Gastrocnemius medialis (tissue), 4 donors: ENCODE results near the gene RYR3. TPM values are rescaled to one million over a fixed set of nuclear protein-coding genes. Genes with fewer than 3 reads are reported as not detected.

ENCODE experiments used
- ATAC-seq, 2 donors: fragments of 150-250 bp; one replicate each; pipeline ENCODE4 v1.9.1; 2016
- DNase-seq, 2 donors: peaks; one replicate each; pipeline ENCODE4 v3.0.0-alpha.2; 2019
- H3K27ac ChIP-seq, 4 donors: fragments of 200-600 bp; sonication (generic); 1 replicate in 1 of 4; 2 replicates in 3 of 4; pipeline ENCODE4 v1.5.1; 2016 to 2018; ENCODE audit warnings: mild to moderate bottlenecking in 2 of 4, moderate library complexity in 1 of 4
- H3K27me3 ChIP-seq, 3 donors: fragments of 200-600 bp; sonication (generic) in 2 of 3; 1 replicate in 1 of 3; 2 replicates in 2 of 3; pipeline versions ENCODE4 v1.5.1 to v1.6.0; 2016 to 2019; ENCODE audit warnings: mild to moderate bottlenecking in 1 of 3, moderate library complexity in 1 of 3
- H3K36me3 ChIP-seq, 2 donors: fragments of 200-600 bp; sonication (generic) in 1 of 2; one replicate each; pipeline ENCODE4 v1.5.1; 2017 to 2018
- H3K4me1 ChIP-seq, 2 donors: fragments of 200-600 bp; sonication (generic) in 1 of 2; one replicate each; pipeline ENCODE4 v1.5.1; 2016 to 2017; ENCODE audit warnings: mild to moderate bottlenecking in 2 of 2
- H3K4me3 ChIP-seq, 4 donors: fragments of 200-600 bp; sonication (generic) in 3 of 4; 1 replicate in 1 of 4; 2 replicates in 3 of 4; pipeline ENCODE4 v1.5.1; 2016 to 2019; ENCODE audit warnings: mild to moderate bottlenecking in 2 of 4
- H3K9me3 ChIP-seq, 3 donors: fragments of 200-600 bp; sonication (generic) in 2 of 3; 1 replicate in 1 of 3; 2 replicates in 2 of 3; pipeline ENCODE4 v1.5.1; 2016 to 2019
- POLR2A ChIP-seq, 2 donors: fragments of 450-650 bp; IDR thresholded peaks; one replicate each; pipeline ENCODE4 v1.6.1; 2017; ENCODE audit warnings: antibody characterized with exemption in 2 of 2, mild to moderate bottlenecking in 2 of 2, moderate library complexity in 2 of 2
- in situ Hi-C, 4 donors: fragments of 200-750 bp; cut with MboI; loops; one replicate each; pipeline versions ENCODE4 v1.15.0 to v1.8.0; 2017; ENCODE audit warnings: low sequenced_read_pairs in 4 of 4
- intact Hi-C: fragments of 100-400 bp; cut with DNase I; formaldehyde crosslinking; loops from one replicate; pipeline ENCODE4 v1.15.1; 2023; ENCODE audit warnings: low total_unique reads
- total RNA-seq, 4 donors: library from RNA; depleted of rRNA; stranded (reverse); fragments of >200 nt; gene quantifications; one replicate each; pipeline versions ENCODE4 v1.1.0 to v1.2.3, GENCODE V29; 2016
- TF ChIP-seq, protein P1 (sequence below), 5 experiments: fragments of 450-650 bp in 3 of 5; fragments of 200-600 bp in 2 of 5; sonication (generic) in 2 of 5; IDR thresholded peaks in 4 of 5; conservative IDR thresholded peaks in 1 of 5; 1 replicate in 4 of 5; 2 replicates in 1 of 5; pipeline ENCODE4 v1.5.1; 2016 to 2019; ENCODE audit warnings: antibody characterized with exemption in 5 of 5, mild to moderate bottlenecking in 3 of 5, moderate library complexity in 3 of 5

RYR3 gene
- total RNA-seq, 4 donors from 2014 or later = 7.6 to 30.9 (median 20.6) TPM

DNA sequence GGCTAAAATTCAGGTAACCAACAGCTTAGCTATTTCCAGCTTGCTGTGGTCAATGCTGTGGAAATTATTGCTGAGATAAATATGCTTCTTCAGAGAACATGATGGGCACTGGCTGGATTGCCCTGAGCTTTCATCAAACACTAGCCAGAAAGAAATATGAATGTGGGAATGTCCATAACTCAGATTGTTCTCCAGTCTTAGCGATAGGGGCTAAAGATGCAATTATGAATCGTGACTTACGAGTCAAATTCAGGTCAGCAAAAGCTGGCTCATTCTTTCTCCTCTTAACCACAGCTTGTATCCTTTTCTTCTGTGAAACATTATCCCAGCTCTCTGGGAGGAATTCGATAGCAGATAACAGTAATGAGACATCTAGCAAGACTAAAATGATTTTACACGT lies 307.6 kb downstream of the RYR3 start:
- in situ Hi-C loops (no loop called here), intact Hi-C loops (loop anchor here (10.0 kb wide), 1 partner anchor 56 kb away; no protein-coding TSS in a partner anchor)
- peaks cover 0 to 3% of the 10 kb centered on the region in 2 donors for H3K36me3 ChIP-seq
- ATAC-seq (no peak), DNase-seq (no peak)
- H3K4me1 ChIP-seq = peaks cover 0 to 10% of the 10 kb centered on the region in 2 donors
- H3K27me3 ChIP-seq = no peaks in the 10 kb centered on the region
- no peak overlapping the region for H3K27ac ChIP-seq
- H3K9me3 ChIP-seq = no peaks in the 10 kb centered on the region
- TF ChIP-seq, protein P1, sequence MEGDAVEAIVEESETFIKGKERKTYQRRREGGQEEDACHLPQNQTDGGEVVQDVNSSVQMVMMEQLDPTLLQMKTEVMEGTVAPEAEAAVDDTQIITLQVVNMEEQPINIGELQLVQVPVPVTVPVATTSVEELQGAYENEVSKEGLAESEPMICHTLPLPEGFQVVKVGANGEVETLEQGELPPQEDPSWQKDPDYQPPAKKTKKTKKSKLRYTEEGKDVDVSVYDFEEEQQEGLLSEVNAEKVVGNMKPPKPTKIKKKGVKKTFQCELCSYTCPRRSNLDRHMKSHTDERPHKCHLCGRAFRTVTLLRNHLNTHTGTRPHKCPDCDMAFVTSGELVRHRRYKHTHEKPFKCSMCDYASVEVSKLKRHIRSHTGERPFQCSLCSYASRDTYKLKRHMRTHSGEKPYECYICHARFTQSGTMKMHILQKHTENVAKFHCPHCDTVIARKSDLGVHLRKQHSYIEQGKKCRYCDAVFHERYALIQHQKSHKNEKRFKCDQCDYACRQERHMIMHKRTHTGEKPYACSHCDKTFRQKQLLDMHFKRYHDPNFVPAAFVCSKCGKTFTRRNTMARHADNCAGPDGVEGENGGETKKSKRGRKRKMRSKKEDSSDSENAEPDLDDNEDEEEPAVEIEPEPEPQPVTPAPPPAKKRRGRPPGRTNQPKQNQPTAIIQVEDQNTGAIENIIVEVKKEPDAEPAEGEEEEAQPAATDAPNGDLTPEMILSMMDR (IDR thresholded peaks at IDR 0.05 in 4 of 5, conservative IDR thresholded peaks at IDR 0.05 in 1 of 5) = no peak
- no peak for TF ChIP-seq POLR2A (IDR thresholded peaks at IDR 0.05)
- no peak overlapping the region for H3K4me3 ChIP-seq

DNA sequence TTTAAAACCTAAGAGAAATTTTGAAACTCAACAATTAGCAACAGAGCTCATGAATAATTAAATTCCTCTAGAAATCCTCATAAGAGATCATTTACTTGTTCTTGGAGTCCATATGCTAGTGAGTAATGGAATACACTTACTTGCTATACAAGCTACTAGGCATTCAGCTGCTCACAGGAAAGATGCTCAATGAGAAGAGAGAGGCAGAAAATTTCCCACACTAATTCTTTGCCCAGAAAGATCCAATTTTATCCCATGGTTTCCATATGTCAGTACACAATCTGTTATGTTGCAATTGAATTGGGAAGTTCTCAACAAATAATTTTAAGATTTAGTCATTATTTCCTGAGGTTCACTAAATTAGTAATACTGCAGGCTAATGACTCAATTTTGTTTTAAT lies 310.4 kb downstream of the RYR3 start:
- TF ChIP-seq, protein P1 (IDR thresholded peaks at IDR 0.05 in 4 of 5, conservative IDR thresholded peaks at IDR 0.05 in 1 of 5) = no peak
- no peak for TF ChIP-seq POLR2A (IDR thresholded peaks at IDR 0.05)
- ATAC-seq (no peak), DNase-seq (no peak)
- in situ Hi-C loops (no loop called here), intact Hi-C loops (no loop called here)
- no peaks in the 10 kb centered on the region for H3K36me3 ChIP-seq
- no peaks in the 10 kb centered on the region for H3K9me3 ChIP-seq
- no peak overlapping the region for H3K27ac ChIP-seq
- peaks cover 0 to 10% of the 10 kb centered on the region in 2 donors for H3K4me1 ChIP-seq
- no peak overlapping the region for H3K4me3 ChIP-seq
- no peaks in the 10 kb centered on the region for H3K27me3 ChIP-seq

DNA sequence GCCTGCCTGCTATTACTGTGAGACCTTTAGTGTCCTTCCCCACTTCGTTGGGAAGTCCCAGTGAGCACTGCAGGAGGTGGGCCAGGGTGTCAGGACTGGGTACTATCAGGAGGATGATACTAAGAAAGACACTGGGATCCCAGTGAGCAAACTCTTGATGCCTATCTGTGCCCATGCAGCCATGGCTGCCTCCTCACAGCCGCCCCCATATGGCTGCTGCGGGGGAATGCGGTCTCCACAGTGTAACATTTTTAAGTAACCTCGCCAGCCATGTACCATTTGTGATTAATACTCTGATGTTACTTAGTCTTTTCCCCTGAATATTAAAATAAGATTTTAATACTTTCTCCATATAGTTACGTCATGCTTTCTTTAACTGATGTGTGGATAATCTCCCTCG lies 312.2 kb downstream of the RYR3 start:
- no peak for DNase-seq
- Histone ChIP-seq H3K9me3 (no peaks in the 10 kb centered on the region), H3K27ac (no peak overlapping the region), H3K4me3 (no peak overlapping the region), H3K36me3 (no peaks in the 10 kb centered on the region), H3K27me3 (no peaks in the 10 kb centered on the region), H3K4me1 (peaks cover 0 to 7% of the 10 kb centered on the region in 2 donors)
- ATAC-seq = no peak
- intact Hi-C loops = no loop called here
- in situ Hi-C loops = no loop called here
- TF ChIP-seq, protein P1 (IDR thresholded peaks at IDR 0.05 in 4 of 5, conservative IDR thresholded peaks at IDR 0.05 in 1 of 5) = no peak
- no peak for TF ChIP-seq POLR2A (IDR thresholded peaks at IDR 0.05)

DNA sequence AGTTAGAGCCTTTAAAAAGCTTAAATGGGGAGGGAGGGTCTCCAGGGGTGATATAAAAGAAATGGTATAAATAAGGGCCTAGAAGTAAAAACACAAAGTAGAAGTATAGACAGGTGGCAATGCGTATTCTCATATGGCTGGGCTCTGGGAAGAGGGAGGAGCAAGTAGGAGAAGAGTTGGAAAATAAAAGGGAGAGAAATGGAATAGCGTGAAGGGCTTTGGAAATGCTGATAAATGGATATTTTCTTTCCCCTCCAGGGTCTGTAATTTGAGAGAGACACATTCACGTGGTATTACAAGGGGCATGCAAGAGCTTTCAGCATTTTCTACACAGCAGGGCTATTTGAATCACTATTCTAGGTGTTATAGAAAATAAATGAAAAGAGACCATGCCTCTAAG lies 313.7 kb downstream of the RYR3 start:
- no peaks in the 10 kb centered on the region for H3K27me3 ChIP-seq
- no peak overlapping the region for H3K27ac ChIP-seq
- no peak overlapping the region for H3K4me3 ChIP-seq
- TF ChIP-seq, protein P1 (IDR thresholded peaks at IDR 0.05 in 4 of 5, conservative IDR thresholded peaks at IDR 0.05 in 1 of 5) = no peak
- TF ChIP-seq POLR2A (IDR thresholded peaks at IDR 0.05) = no peak
- no peaks in the 10 kb centered on the region for H3K36me3 ChIP-seq
- in situ Hi-C loops = no loop called here
- ATAC-seq (no peak), DNase-seq (no peak)
- H3K9me3 ChIP-seq = no peaks in the 10 kb centered on the region
- H3K4me1 ChIP-seq = peaks cover 3 to 8% of the 10 kb centered on the region in 2 donors
- intact Hi-C loops = no loop called here

DNA sequence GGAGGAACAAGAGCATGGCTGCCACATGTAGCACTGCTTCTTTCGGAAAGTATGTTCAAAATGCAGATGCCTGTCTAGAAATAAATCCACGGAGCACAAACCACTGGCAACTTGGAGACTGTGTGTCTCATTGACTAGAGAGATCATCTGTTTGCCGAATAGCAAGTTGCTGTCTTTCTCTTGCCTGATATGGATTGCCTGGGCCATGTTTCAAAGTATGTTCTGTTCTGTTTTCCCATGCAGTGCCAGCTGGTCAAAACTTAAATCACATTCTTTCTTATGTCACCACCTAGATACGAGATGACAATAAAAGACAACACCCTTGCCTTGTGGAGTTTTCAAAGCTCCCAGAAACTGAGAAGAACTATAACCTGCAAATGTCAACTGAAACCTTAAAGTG lies 318.9 kb downstream of the RYR3 start:
- ATAC-seq (peak in 1 of 2 donors; percentile 78), DNase-seq (no peak)
- no peak for TF ChIP-seq POLR2A (IDR thresholded peaks at IDR 0.05)
- TF ChIP-seq, protein P1 (IDR thresholded peaks at IDR 0.05 in 4 of 5, conservative IDR thresholded peaks at IDR 0.05 in 1 of 5) = no peak
- no peaks in the 10 kb centered on the region for H3K9me3 ChIP-seq
- no peaks in the 10 kb centered on the region for H3K36me3 ChIP-seq
- in situ Hi-C loops = no loop called here
- H3K4me3 ChIP-seq = no peak overlapping the region
- H3K27me3 ChIP-seq = no peaks in the 10 kb centered on the region
- H3K27ac ChIP-seq = peak overlapping the region in 3 of 4 donors; percentile 35 to 72 (median 67)
- intact Hi-C loops = no loop called here
- H3K4me1 ChIP-seq = peaks cover 9 to 13% of the 10 kb centered on the region in 2 donors
